Measurements from ENCODE around the gene ATP13A5.

Gene ATP13A5

GRCh38 chr3:193378706-193379105 lies at the start of gene ATP13A5:
Gene ATP13A5, minus strand, starts transcription at chr3:193378753. Its CDS starts 28 bp downstream, at chr3:193378725.
- no peak for DNase-seq (ENCODE audit: low spot score)

DNA sequence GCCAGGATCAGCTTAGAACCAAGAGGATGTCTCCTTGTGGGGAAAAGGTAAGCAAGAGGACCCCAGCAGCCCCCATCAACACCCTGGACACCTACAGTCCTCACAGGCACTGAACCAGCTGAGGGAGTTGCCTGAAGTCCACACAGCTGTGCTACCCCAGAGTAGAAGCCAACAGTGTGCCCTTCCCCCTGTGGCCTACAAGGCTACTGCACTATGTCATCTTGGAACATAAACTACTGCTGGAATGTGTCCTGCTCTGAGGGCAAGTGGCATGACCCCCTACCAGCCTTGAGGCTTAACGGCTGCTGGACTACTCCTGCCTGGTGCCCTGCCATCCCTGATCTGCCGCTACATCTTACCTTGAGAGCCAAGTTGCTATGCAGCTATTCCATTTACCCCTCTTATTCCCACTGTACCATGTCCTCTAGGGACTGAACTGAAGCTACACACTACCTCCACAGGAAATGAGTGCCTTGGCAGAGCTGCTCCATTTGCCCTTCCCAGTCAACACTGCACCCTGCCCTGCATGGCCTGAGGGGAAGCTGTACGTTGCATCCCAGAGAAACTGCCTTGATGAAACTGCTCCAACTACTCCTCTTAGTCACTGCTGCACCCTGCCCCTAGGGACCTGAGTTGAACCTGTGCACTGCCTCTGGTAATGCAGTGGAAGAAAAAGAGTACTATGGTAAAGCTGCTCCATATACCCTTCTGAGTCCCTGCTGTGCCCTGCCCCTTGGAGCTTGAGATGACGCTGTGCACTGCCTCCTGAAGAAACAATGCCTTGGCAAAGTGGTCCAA lies 40.2 kb upstream of the ATP13A5 start:
- DNase-seq (ENCODE audit: low spot score) = no peak

DNA sequence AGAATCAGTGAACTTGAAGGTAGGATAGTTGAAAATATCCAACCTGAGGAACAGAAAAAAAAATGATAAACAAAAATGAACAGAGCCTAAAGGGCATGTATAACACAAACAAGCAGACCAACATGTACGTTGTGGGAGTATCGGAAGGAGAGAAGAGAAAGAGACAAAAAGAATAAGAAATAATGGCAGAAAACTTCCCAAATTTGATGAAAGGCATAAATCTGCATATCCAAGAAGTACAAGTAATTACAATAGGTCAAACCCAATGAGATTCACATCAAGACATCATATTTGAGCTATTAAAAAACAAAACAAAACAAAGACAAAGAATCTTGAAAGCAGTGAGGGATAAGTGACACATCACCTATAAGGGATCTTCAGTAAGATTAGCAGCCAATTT lies 38.1 kb upstream of the ATP13A5 start:
- DNase-seq (ENCODE audit: low spot score) = no peak

- no peak for DNase-seq (ENCODE audit: low spot score)
These were observed 29.1 kb upstream of the ATP13A5 start for GRCh38 chr3:193407688-193408087.

DNA sequence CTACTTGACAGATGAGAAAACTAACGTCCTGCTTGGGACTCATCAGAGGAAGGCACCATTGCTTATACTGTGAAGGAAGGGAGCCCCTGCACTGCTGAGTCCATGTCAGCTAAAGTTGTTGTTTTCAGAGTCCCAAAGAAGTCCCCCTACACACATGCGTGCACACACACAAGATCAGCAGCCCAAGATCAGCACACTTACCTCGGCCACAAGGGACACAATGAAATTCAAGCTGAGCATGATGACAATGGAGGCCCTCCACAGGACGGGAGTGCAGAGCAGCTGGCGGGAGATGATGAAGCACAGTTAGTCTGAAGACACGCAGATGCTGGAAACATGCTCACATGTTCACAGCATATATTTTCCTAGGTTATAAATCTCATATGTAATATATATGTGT lies 28.6 kb upstream of the ATP13A5 start:
- no peak for DNase-seq (ENCODE audit: low spot score)

DNA sequence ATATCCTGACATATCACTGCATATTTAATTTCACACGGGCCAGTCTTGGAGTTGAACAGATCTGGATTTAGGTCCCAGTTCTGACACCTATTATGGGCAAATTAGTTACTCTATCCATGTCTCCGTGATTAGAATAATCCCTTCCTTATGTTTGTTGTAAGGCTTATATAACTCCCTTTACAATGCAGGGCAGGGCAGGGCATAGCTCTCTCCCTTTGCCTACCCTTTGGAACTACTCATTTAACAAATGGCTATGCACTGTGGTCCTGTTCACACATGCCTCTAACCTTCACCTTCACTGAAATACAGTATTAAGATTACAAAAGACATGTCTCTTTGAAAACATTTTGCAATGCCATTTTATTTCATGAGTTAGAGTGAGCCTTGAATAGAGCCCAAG lies 24.8 kb upstream of the ATP13A5 start:
- DNase-seq (ENCODE audit: low spot score) = no peak

GRCh38 chr3:193400304-193400703 lies 21.8 kb upstream of the ATP13A5 start:
- no peak for DNase-seq (ENCODE audit: low spot score)

DNA sequence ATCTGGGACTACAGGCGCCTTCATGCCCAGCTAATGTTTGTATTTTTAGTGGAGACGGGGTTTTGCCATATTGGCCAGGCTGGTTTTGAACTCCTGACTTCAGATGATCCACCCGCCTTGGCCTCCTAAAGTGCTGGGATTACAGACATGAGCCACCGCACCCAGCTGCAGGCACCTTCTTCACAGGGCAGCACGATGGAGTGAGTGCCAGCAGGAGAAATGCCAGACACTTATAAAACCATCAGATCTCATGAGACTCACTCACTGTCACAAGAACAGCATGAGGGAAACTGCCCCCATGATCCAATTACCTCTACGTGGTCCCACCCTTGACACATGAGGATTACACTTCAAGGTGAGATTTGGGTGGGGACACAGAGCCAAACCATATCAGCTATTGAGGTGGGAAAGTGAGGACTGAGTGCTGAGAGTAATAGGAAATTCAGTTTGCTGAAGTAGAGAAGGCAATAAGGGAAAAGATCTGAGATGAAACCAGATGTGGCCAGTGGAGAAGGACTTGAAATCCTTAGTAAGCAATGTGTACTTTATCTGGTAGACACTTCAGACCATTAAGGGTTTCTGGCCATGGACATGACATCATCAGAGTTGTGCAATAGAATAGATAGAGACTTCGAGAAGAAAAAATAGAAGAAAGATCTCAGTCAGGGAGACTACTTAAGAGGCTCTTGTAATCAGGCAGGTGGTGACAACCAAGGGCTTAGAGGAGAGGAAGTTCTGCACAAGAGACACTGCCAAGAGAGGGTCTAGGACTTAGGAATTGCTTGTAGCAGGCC lies 18.1 kb upstream of the ATP13A5 start:
- no peak for DNase-seq (ENCODE audit: low spot score)

GRCh38 chr3:193391902-193392301 lies 13.3 kb upstream of the ATP13A5 start:
- no peak for DNase-seq (ENCODE audit: low spot score)

DNA sequence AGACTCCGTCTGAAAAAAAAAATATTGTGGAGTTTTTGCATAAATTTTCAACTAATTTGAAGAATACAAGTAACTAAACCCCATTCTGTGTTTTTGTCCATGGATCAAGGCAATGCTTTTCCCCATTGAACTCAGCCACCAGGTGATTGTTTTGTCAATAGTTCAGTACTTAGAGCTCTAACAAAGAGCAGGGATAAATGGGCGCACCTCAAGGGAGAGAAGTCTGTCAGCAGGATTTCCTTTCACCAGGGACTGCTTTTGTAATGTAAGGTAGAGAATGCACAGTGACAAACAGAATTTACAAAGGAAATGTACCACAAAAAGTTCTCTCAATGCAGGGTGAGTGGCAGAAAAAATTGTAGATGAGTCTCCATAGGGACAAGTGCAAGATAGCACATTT lies 10.8 kb upstream of the ATP13A5 start:
- DNase-seq (ENCODE audit: low spot score) = no peak

DNA sequence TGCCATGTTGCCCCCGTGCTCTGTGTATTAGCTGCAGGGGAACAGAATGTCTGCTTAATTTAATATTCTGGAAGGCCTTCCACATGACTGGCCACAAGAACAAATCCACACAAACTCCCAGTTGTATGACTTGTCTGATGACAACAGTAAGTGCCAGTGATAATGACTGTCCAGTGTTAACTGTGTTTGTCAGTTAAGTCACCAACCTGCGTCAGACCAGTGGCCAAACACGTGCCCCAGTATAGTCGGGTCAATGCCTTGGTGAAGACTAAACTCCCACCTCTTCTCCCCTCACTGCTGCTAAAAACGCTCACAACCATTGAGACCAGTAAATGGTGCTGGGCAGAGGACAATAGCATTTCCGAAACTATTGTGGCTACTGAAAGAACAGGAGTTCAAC lies 9.8 kb upstream of the ATP13A5 start:
- no peak for DNase-seq (ENCODE audit: low spot score)

GRCh38 chr3:193387596-193387995 lies 9.0 kb upstream of the ATP13A5 start:
- no peak for DNase-seq (ENCODE audit: low spot score)

GRCh38 chr3:193377591-193377990 lies 962 bp downstream of the ATP13A5 start:
- DNase-seq (ENCODE audit: low spot score) = no peak

GRCh38 chr3:193375614-193376013 lies 2.9 kb downstream of the ATP13A5 start:
- DNase-seq (ENCODE audit: low spot score) = no peak

DNA sequence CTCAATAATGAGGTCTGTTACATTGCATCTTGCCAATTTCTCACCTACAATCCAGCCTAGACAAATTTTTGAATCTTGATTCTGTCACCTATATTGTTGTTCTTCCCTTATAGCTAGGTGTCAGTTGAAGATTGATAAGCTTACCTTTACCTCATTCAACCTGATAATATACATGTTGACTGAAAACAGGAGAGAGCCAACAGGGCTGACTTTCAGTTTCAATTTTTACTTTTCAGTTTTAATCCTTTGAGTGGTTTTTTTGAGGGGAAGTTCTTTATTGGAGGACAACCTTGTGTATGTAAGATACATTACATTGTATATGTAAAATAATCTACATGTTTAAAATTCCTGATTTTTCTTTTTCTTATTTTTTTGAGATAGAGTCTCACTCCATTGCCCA lies 5.8 kb downstream of the ATP13A5 start:
- no peak for DNase-seq (ENCODE audit: low spot score)

DNA sequence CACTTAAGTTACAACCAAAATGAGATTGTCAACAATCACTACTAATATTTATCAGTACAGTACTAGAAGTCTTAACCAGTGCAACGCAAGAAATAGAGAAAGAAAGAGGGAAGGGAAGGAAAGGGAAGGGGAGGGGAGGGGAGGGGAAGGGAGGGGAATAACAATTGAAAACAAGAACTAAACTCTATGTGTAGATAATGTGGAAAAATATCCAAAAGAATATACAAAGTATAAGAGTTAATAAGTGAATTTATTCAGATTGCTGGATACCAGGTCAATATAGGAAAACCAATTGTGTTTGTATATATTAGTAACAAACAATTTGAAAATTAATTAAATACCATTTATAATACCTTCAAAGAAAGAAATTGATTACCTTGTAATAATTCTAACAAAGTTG lies 10.7 kb downstream of the ATP13A5 start:
- DNase-seq (ENCODE audit: low spot score) = no peak

DNA sequence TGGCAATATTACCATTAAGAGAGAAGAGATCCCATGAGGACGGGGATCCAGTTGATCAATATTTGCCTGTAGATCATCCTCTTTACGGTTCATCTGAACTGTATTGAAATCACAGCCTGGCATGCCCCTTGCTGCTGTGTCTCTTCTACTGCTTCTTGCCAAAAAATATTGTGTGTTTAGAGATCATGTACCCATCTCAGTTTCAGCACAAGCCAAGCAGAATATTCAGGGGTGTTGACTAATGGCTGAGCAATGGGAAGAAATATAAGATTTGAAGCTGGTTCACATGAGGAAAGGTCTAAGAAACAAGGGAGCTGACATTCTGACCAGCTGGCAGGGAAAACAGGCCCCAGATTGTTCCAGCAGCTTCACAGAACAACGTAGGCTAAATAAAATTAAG lies 21.3 kb downstream of the ATP13A5 start:
- DNase-seq (ENCODE audit: low spot score) = no peak

DNA sequence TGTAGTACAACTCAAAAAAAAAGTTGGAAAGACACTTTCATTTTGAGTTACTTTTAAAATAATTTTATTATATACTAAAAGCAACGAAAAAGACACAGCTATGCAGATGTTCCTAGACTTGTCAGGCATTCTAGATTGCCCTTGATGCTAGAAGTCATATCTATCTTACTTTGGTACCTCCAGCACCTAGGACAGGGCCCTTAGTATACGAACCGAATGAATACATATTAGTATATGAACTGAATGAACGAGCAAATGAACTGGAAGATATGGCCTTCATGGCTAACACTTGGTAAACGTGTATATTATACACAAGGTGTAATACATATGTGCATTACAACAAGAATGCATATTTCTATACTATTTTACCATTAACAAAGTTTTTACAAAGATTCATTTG lies 24.1 kb downstream of the ATP13A5 start:
- DNase-seq (ENCODE audit: low spot score) = no peak

DNA sequence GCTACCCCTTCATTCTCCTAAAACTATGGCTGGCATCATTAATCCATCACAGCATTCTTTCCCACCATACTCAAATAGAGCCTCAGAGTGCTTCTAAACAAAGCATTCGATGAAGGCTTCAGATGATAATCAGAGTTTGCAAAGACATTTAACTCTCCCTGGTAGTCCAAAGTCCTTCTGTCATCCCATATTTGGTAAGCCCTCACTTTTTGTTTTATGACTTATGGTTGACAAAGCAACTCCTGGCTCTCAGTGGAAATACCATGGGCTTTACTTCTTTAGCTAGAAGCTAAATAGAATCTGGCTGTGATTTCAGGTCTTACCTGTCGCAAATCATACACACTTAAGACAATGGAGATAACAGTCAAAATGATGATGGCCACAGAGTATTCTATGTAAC lies 27.8 kb downstream of the ATP13A5 start:
- no peak for DNase-seq (ENCODE audit: low spot score)

DNA sequence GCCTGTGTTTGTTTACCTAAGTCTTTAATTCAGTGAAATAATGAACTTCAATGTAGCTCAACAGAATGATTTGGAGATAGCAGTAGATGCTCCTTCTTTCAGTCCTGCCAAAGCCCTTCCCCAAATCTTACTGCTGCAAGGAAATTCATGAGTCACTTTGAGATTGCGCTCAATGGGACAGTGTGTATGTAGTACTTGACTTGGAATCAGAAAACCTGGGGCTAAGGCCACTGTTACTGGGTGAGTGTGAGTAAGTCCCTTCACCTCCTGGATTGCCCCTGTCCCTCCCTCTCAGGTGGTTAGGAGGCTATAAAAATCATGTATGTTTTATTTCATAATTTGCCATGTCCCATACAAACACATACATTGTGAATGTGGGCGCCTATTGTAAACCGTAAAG lies 29.9 kb downstream of the ATP13A5 start:
- DNase-seq (ENCODE audit: low spot score) = no peak

DNA sequence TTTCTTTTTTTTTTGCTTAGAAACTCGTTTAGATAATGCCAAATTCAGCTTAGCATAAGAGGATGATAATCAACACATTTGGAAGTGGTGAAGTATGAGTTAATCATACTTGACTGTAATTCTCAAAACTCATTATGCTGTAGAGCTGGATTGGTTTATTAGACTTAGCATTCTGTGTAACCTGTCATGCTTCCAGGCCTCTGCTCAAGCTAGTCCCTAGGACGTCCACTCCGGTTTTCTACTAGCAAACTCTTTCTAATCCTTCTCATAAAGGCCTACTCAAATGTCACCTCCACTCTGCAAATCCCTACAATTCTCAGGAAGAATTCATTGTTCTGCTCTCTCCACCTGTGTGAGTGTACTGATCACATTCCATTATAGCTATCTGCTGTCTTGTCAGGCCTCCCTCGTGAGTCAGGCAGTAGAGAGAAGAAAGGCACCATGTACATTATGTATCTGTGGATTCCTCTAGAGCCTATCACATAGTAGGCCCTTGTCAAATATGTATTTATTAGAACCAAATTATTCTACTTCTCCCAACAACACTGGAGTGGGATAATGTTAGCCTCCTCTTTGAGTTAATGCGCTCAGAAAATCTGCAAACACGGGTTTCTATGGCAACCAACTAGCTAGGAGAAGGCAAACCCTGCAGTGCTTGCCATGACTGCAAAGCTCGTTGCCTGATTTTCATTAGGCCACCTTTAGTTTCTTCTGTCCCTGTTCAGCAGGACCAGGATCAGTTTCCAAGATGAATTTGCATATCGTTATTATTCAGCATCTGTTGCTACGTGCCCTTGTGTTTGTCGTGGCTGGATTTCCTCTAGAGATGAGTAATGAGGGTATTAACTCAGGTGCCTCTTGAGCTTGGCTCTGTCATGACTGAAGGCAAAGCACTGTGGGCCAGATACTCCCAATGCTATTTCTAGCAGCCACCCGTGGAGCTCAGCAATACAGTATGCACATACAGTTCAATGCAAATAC lies 30.7 kb downstream of the ATP13A5 start:
- no peak for DNase-seq (ENCODE audit: low spot score)

GRCh38 chr3:193346259-193346658 lies 32.3 kb downstream of the ATP13A5 start:
- DNase-seq (ENCODE audit: low spot score) = no peak
